Neural crest cell (in vitro differentiated cells): ENCODE results near the gene TYMP. TPM values are rescaled to one million over a fixed set of nuclear protein-coding genes. Genes with fewer than 3 reads are reported as not detected.
A peak's percentile ranks its signal among the peaks of the same experiment; 100 is the strongest.

ENCODE experiments used
- DNase-seq: peaks from one replicate; pipeline ENCODE4 v3.0.0; 2021; ENCODE audit warnings: low read depth, mixed read lengths, low spot score
- H3K27ac Mint-ChIP-seq: one replicate; pipeline ENCODE4 v1.8.0; 2021; ENCODE audit warnings: mild to moderate bottlenecking, mixed read lengths; ENCODE audit not compliant: unreplicated experiment
- H3K27me3 Mint-ChIP-seq: 2 replicates; pipeline ENCODE4 v1.8.0; 2021; ENCODE audit warnings: low read depth, mild to moderate bottlenecking, mixed read lengths
- H3K36me3 Mint-ChIP-seq: 2 replicates; pipeline ENCODE4 v1.8.0; 2021; ENCODE audit warnings: low read depth, mild to moderate bottlenecking, mixed read lengths
- H3K4me1 Mint-ChIP-seq: 2 replicates; pipeline ENCODE4 v1.8.0; 2021; ENCODE audit warnings: mixed read lengths
- H3K4me3 Mint-ChIP-seq: one replicate; pipeline ENCODE4 v1.8.0; 2021; ENCODE audit warnings: mild to moderate bottlenecking, mixed read lengths
- H3K9me3 Mint-ChIP-seq: 2 replicates; pipeline ENCODE4 v1.8.0; 2021; ENCODE audit warnings: mixed read lengths
- CTCF ChIP-seq: fragments of 200-600 bp; sonication (generic); conservative IDR thresholded peaks from 2 replicates; pipeline ENCODE4 v1.5.0; 2021; ENCODE audit warnings: antibody characterized with exemption, mild to moderate bottlenecking
- total RNA-seq: library from RNA; stranded (reverse); gene quantifications from 2 replicates; pipeline ENCODE4 v1.2.1, GENCODE V29; 2021

Gene TYMP
- total RNA-seq, 1 donor from 2014 or later = 0.86 TPM

- Mint-ChIP-seq H3K36me3 (no peaks in the 10 kb centered on the region), H3K27ac (no peak overlapping the region)
These were observed 50.1 kb downstream of the TYMP start for GRCh38 chr22:50479721-50480120.

GRCh38 chr22:50477923-50478322 is 51.9 kb downstream of the TYMP start:
- H3K9me3 Mint-ChIP-seq = no peaks in the 10 kb centered on the region
- H3K27me3 Mint-ChIP-seq = peaks cover 42% of the 10 kb centered on the region
- H3K27ac Mint-ChIP-seq = no peak overlapping the region
- TF ChIP-seq CTCF = no peak
- H3K36me3 Mint-ChIP-seq = no peaks in the 10 kb centered on the region
- DNase-seq = no peak
- peak overlapping the region; percentile 84 for H3K4me3 Mint-ChIP-seq
- H3K4me1 Mint-ChIP-seq = peaks cover 26% of the 10 kb centered on the region

More at GRCh38 chr22:50479721-50480120, 50.1 kb downstream of the TYMP start:
- peak overlapping the region; percentile 69 for H3K4me3 Mint-ChIP-seq
- H3K9me3 Mint-ChIP-seq = no peaks in the 10 kb centered on the region
- DNase-seq = no peak
- peaks cover 44% of the 10 kb centered on the region for H3K27me3 Mint-ChIP-seq
- no peak for TF ChIP-seq CTCF
- peaks cover 12% of the 10 kb centered on the region for H3K4me1 Mint-ChIP-seq

DNA sequence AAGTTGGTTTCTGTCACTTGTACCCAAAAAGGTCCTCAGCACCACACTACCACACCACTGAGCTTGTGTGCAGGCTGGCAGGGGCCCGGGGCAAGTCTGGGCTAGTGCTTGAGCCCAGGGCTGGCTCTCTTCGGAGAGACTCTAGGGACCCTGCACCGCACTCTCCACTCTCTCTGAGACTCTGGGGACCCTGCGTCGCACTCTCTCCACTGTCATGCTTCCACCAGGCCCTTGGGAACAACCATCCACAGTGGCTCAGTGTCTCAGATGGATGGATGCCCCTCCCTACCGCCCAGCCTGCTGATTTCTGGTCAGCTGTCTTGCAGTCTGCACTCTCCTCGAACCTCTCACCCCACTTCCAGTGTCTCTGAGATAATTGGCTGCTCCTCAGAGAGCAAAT is 52.9 kb downstream of the TYMP start:
- peaks cover 33% of the 10 kb centered on the region for H3K4me1 Mint-ChIP-seq
- no peaks in the 10 kb centered on the region for H3K9me3 Mint-ChIP-seq
- H3K36me3 Mint-ChIP-seq = no peaks in the 10 kb centered on the region
- TF ChIP-seq CTCF = no peak
- H3K27ac Mint-ChIP-seq = no peak overlapping the region
- peaks cover 39% of the 10 kb centered on the region for H3K27me3 Mint-ChIP-seq
- H3K4me3 Mint-ChIP-seq = peak overlapping the region; percentile 84
- DNase-seq = no peak

Other genes with a start within 250 kb of the TYMP start
- 128 and 130 TPM in 2 replicates for gene PLXNB2, start 222.4 kb downstream of the TYMP start, total RNA-seq
- 18.8 and 22.0 TPM in 2 replicates for gene DENND6B, start 203.0 kb downstream of the TYMP start, total RNA-seq
- 54.8 and 55.9 TPM in 2 replicates for gene PPP6R2, start 186.7 kb downstream of the TYMP start, total RNA-seq
- 116 and 130 TPM in 2 replicates for gene SBF1, start 55.0 kb downstream of the TYMP start, total RNA-seq
- gene ADM2, start 48.5 kb downstream of the TYMP start, total RNA-seq = 1.7 TPM in 2 replicates
- 0.30 and 0.35 TPM in 2 replicates for gene MIOX, start 43.2 kb downstream of the TYMP start, total RNA-seq
- 76.6 and 82.9 TPM in 2 replicates for gene LMF2, start 22.3 kb downstream of the TYMP start, total RNA-seq
- gene NCAPH2, start 21.8 kb downstream of the TYMP start, total RNA-seq = 114 and 116 TPM in 2 replicates
- gene SCO2, start 4.4 kb downstream of the TYMP start, total RNA-seq = 2.3 and 4.2 TPM in 2 replicates
- 0.05 and 0.07 TPM in 2 replicates for gene KLHDC7B, start 15.9 kb upstream of the TYMP start, total RNA-seq
- gene SYCE3, start 32.9 kb upstream of the TYMP start, total RNA-seq = not detected in 2 replicates
- gene CPT1B, start 48.4 kb upstream of the TYMP start, total RNA-seq = 81.2 and 84.1 TPM in 2 replicates
- 88.1 and 91.3 TPM in 2 replicates for gene CHKB, start 52.8 kb upstream of the TYMP start, total RNA-seq
- 30.4 and 31.8 TPM in 2 replicates for gene MAPK8IP2, start 70.8 kb upstream of the TYMP start, total RNA-seq
- gene ARSA, start 98.1 kb upstream of the TYMP start, total RNA-seq = 14.6 and 16.1 TPM in 2 replicates
- 15.2 and 15.4 TPM in 2 replicates for gene SHANK3, start 142.8 kb upstream of the TYMP start, total RNA-seq
- gene ACR, start 208.2 kb upstream of the TYMP start, total RNA-seq = 0.34 TPM in 1 of 2 replicates, not detected in the other